ENCODE data around the gene KRTAP12-1.
"Not testable (repeated sequence)": the region's sequence is repeated elsewhere in the genome, so short reads cannot be mapped to it uniquely, and the experiment has no call there.

The KRTAP12-1 gene

DNA sequence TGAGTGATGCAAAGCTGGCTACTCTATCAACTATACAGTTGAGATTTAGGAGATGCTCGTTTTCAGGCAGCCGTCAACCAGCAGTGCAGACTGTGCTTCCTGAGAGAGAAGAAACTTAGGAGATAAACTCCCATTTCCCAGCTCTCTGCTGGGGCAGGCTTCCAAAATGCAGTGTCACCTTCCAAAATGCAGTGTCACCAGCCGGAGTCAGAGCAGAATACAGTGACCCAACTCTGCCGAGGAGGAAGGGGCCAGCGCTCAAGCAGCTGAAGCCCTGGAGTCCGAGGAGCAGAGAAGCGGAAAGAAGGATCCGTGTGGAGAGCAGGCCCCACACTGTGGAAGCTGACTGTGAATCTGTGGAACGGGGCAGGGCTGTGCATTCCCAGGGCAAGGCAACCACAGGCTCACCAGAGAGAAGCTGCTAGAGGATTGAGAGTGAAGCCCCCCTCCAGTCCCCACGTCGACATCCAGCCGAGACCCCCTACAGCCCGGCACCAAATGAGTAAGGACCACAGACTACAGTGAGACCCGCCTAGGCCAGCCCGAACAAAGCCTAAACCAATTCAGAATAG, 703 bp upstream of the KRTAP12-1 start:
- no peak for DNase-seq (ENCODE audit: low read depth)
- H3K4me3 ChIP-seq (ENCODE audit: low read depth, low read length) = no peak overlapping the region

DNA sequence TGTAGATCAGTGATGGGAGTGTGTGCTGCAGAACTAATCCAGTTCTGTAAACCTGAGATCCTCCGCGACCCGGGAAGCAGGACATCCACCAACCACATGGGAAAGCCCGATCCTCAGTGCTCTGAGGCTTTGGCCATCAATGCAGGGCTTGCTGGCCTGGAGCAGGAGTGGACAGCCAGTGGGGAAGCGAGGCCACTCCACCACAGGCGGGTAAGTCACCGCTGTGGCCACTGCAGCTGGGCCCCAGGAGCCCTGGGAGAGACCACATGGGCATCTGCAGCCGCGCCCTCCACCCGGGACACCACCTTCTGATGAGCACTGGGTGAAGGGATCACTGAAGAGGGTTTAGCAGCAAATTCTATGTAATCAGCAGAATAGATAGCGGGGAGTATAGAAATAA, 811 bp downstream of the KRTAP12-1 start:
- no peak overlapping the region for H3K4me3 ChIP-seq (ENCODE audit: low read depth, low read length)
- no peak for DNase-seq (ENCODE audit: low read depth)

DNA sequence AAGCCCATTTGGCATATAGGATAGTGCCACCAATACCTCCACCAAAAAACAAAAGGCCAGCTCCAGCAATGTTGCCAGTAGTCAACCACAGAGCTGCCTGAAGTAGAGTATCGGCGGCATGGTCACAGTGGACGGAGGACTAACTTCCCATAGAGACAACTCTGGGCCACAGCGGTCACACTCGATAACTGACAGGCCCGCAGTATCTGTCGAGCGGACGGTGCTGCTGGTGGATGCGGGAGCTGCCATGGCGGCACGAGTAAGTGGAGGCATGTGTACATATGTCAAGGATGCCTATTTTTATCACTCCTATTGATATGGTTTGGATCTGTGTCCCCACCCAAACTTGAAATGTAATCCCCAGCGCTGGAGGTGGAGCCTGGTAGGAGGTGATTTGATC, 4.1 kb downstream of the KRTAP12-1 start:
- H3K4me3 ChIP-seq (ENCODE audit: low read depth, low read length) = no peak overlapping the region
- no peak for DNase-seq (ENCODE audit: low read depth)

DNA sequence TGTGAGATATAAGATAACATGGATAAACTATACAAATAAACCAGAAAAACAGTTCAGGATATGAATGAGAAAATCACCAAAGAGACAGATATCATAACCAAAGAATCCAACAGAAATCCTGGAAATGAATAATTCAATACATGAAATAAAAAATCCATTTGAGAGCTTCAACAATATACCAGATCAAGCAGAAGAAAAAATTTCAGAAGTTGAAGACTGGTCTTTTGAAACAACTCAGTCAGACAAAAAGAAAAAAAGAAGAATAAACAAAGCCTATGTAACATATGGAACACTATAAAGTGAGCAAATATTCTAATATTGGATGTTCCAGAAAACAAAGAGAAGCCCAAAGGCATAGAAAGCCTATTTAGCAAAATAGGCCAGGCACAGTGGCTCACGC, 10.1 kb downstream of the KRTAP12-1 start:
- DNase-seq (ENCODE audit: low read depth) = no peak
- H3K4me3 ChIP-seq (ENCODE audit: low read depth, low read length) = no peak overlapping the region

DNA sequence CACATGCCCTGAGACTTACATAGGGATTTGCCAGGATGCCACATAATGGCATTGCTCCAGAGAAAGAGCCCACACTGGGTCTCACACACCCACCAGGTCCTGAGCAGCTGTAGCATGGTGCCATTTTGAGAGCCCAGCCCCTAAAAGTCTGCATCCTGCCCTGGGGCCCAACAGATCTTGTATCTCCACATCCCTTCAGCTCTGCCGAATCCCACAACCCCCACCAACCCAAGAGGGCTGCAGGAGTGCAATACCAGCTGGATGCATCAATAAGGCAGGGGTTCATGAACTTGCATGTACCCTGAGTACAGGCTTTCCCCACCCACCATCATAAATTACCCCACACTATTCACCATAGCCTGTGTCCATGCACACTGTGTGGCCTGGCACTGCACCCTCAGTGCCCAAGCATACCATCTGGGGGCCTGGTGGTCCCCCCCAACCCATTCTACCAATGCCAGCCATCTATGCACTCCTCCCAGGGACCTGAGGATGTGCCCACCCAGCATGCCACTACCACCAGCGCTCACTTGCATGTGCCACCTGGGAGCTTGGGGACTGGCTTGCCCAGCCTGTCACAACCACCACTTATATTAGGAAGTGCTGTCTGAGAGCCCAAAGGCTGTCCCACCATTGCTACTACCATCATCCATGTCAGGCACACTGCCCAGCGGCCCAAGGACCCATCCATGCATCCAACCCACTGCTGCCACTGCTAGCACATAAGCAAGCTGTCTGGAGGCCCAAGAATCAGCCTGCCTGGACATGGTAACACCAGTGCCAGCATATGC, 11.1 kb downstream of the KRTAP12-1 start:
- DNase-seq (ENCODE audit: low read depth) = no peak
- H3K4me3 ChIP-seq (ENCODE audit: low read depth, low read length) = no peak overlapping the region

DNA sequence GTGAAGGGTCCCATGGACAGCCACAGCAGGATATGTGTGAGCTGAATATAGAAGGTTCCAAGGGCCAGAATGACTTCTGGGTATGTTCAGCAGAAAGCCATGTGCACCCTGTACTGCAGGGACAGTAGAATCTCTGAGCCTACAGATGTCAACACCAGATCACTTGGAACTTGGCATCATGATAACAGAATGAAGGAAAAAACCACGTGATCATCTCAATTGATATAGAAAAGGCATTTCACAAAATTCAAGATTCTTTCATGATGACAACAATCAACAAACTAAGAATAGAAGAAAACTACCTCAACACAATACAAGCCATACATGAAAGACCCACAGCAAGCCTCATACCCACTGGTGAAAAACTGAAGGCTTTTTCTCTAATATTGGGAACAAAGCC, 14.4 kb downstream of the KRTAP12-1 start:
- no peak for DNase-seq (ENCODE audit: low read depth)
- no peak overlapping the region for H3K4me3 ChIP-seq (ENCODE audit: low read depth, low read length)

DNA sequence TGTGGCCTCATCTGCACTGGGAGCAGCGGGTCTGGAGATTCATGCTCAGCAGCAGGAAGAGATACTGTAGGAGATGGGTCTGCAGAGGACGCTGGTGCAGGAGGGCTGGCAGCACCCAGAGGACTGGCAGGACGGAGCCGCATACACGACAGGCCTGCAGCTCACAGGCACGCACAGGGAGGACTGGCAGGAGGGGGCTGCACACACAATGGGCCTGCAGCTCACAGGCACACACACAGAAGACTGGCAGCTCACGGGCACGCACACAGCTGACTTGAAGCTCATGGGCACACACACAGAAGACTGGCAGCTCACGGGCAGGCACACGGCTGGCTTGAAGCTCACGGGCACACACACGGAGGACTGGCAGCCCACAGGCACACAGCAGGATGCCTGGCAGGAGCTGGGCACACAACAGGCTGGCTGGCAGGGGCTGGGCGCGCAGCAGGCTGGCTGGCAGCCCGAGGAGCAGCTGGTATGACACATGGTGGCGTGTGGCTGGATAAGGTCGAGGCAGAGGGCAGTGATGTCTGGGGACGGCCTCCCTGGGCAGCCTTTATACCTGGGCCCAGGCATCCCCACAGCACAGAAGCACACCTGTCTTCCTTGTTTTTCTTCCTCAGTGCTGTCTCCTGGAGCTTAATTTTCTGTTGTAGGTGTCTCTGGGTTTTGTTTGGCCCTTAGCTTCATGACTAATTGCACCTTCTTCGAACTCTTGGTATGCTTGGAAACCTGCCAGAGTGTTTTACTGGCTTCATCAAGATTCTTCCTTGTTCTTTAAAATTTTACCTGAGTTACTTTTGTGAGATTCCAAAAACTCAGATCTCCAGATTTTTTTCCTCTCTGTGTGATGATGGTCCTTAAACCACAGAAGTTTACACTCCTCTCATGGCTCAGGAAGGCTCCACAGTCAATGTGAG, 15.3 kb downstream of the KRTAP12-1 start, which contains the start of gene KRTAP12-2:
Gene KRTAP12-2 (minus strand): TSS at position 527 of the 920 bp plus-strand sequence. CDS start 41 bp downstream, at position 486.
- no peak for DNase-seq (ENCODE audit: low read depth)

DNA sequence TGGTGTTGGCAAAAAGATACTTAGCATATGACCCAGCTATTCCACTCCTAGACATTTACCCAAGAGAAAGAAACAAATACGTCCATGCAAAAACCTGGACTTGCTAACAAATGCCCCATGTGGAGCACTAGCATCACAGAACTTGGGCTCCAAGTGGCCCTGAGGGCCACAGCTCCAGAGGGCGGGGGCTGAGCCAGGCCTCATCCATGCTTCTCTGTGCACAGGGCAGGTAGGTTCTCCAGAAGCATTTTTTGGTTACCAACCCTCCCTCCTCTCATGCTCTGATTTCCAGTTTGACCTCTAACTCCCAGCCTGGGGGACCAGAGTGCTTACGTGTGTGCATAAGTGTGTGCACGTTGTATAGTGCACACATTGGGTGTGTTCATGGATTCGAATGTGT, 17.3 kb downstream of the KRTAP12-1 start:
- no peak for DNase-seq (ENCODE audit: low read depth)
- no peak overlapping the region for H3K4me3 ChIP-seq (ENCODE audit: low read depth, low read length)

More for the DNA sequence above, 15.3 kb downstream of the KRTAP12-1 start, which contains the start of gene KRTAP12-2:
- H3K4me3 ChIP-seq (ENCODE audit: low read depth, low read length) = no peak within 1 kb of the TSS

DNA sequence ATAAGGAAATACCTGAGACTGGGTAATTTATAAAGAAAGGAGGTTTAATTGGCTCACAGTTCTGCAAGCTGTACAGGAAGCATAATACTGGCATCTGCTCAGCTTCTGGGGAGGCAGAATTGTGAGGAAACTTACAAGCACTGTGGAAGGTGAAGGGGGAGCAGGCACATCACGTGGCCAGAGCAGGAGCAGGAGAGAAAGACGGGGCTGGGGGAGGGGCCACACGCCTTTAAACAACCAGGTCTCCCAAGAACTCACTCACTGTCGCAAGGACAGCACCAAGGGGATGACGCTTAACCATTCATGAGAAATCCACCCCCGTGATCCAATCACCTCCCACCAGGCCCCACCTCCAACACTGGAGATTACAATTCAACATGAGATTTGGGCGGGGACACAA, 20.4 kb downstream of the KRTAP12-1 start:
- not testable (repeated sequence) for H3K4me3 ChIP-seq (ENCODE audit: low read depth, low read length); DNase-seq (ENCODE audit: low read depth)

DNA sequence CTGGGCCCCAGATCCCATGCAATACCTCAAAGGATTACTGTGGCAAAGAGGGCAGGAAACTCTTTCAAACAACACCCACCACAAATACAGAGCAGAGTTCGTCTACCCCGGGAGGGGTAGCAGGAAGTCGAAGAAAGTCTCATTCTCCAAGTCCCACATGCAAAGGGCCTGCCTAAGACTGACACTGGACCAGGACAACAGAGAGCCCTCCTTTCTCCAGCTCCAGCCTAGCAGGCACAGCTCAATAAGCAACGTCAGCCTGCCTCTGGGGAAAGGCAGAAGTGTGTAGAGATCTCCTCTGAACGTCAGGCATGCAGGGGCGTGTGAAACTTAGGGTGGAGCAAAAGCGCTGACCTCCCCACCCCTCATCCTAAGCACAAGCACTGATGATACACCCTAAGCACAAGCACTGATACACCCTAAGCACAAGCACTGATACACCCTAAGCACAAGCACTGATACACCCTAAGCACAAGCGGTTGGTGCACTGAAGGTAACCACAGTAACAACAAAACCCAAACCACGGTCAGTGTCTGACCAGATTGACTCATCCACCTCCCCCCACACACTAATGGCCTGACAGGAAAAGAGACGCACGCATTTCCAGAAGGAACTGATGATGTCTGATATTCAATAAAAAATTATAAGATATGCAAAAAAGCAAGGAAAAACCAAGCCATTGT, 22.9 kb downstream of the KRTAP12-1 start:
- H3K4me3 ChIP-seq (ENCODE audit: low read depth, low read length) = no peak overlapping the region
- no peak for DNase-seq (ENCODE audit: low read depth)

DNA sequence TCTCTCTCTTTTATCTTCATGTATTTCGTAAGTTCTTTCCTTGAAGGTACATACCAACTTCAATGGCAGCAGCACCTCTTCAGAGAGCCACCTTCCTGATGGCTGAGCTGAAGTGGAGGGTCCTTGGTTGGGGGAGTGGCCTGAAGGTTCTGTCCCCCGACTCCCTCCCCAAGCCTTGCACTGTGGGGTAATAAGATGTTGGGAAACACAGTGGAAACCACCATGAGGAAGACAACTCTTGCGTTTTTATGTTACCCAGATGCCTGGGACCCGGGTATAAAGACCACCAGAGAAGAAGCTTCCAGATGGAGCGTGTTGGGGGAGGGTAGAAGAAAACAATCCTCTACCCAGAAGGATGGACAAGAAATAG, 23.4 kb downstream of the KRTAP12-1 start:
- no peak overlapping the region for H3K4me3 ChIP-seq (ENCODE audit: low read depth, low read length)
- no peak for DNase-seq (ENCODE audit: low read depth)

DNA sequence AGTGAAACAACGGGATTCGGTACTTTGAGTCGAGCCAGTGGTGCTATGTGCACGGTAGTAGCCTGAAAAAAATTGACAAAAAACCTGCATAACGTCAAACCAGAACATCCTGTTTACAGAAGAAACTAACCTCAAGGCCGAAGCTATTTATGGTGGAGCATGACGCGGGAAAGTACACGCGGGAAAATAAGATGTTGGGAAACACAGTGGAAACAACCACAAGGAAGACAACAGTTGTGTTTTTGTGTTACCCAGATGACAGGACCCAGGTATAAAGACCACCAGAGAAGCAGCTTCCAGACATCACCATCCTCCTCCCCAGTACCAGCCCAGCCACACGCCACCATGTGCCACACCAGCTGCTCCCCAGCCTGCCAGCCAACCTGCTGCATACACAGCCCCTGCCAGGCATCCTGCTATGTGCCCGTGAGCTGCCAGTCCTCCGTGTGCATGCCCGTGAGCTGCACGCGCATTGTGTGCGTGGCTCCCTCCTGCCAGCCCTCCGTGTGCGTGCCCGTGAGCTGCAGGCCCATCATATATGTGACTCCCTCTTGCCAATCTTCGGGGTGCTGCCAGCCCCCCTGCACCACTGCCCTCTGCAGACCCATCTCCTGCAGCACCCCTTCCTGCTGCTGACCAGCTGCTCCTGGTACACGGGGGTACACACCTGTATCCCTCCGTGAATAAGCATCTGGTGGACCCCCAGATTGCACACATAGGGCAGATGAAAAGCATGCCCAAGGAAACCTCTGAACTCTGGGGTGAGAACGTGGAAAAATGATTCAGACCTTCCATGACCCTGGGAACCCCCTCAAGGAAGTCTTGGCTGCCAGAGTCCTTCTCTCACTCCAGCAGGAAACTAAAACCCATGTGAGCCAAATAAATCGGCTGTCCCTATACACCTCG, 24.1 kb downstream of the KRTAP12-1 start, which contains the start of gene KRTAP12-3:
Gene KRTAP12-3 (plus strand): TSS at position 298 of the 906 bp plus-strand sequence. CDS start 48 bp downstream, at position 346.
- no peak for DNase-seq (ENCODE audit: low read depth)
- no peak within 1 kb of the TSS for H3K4me3 ChIP-seq (ENCODE audit: low read depth, low read length)

DNA sequence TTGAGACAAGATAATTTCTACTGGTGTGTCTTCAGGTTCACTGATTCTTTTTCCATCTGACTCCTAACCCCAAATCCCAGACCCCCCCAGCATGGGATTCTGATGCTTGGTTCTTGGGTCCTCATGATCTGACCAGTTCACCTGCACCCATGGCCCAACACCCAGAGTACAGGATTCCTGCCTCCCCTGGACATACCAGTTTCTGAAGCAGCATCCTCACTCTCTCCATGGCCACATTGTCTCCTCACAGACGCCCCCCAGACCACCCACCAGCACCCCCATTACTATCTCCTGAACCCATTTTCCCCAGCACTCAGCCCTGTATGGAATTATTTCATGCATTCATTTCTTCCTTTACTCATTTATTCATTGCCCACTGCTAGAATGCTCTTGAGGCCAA, 25.1 kb downstream of the KRTAP12-1 start:
- no peak overlapping the region for H3K4me3 ChIP-seq (ENCODE audit: low read depth, low read length)
- no peak for DNase-seq (ENCODE audit: low read depth)

DNA sequence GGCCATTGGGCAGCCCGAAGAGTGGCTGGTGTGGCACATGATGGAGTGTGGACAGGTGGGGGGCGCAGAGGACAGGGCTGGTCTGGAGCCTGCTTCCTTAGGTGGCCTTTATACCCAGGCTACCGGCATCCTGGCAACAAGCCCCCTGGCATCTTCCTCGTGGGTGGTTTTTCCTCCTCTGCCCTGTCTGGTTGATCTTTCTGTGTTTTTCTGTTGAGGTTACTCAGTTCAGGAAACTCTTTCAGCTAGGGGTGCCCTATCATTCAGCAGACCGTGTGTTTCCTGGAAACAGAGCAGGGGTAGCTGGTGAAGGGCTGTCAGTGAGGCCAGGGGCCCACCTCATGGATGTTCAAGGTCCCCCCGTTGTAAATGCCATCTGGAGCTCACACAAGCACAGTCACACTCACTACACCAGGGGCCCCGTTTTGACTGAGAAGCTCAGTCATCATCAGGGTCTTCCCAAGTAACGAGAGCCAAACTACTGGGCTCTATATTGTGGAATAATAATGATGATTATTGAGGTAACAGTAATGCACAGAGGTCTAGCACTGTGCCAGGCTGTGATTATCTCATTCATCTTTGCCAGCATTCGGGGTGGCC, 27.3 kb downstream of the KRTAP12-1 start, which contains the start of gene KRTAP12-4:
Gene KRTAP12-4 (minus strand): TSS at position 84 of the 600 bp plus-strand sequence. CDS start 45 bp downstream, at position 39.
- DNase-seq (ENCODE audit: low read depth) = no peak

DNA sequence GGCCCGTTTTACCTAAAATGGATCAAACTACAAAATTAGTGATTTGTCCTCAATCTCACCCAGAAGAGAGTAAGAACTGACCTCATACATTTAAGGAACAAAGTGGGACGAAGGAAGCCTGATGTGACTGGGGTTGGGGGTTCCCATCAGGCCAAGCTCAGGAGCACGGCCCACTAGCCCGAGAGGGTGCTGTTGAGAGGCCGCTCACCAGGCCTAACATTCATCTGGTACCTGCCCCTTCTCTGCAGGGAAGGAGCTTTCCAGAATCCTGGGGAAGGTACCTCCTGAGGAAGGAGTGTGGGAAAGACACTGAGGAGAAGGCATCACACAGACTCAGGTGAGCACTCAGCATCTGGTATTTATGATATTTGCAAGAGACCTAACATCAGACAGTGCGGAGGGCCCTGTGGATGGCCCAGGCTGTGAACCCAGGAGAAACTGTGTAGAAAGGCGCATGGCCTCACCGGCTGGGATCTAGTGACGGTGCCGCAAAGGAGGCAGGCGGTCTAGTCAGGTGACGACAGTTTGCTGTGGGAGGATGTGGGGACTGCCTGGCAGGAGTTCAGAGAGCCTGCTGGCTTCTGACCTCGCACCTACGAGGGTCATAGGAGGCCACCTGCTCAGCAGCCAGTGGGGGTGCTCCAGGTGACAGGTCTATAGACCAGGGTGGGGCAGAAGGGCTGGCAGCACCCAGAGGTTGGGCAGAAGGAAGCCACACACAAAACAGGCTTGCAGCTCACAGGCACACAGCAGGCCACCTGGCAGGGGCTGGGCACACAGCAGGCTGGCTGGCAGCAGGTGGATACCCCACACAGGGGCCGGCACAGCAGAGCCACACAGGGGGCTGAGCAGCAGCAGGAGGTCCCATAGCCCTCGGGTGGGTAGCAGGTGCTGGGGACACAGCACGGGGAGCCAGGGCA, 28.0 kb downstream of the KRTAP12-1 start:
- no peak overlapping the region for H3K4me3 ChIP-seq (ENCODE audit: low read depth, low read length)
- no peak for DNase-seq (ENCODE audit: low read depth)

More for the DNA sequence above, 27.3 kb downstream of the KRTAP12-1 start, which contains the start of gene KRTAP12-4:
- no peak within 1 kb of the TSS for H3K4me3 ChIP-seq (ENCODE audit: low read depth, low read length)

DNA sequence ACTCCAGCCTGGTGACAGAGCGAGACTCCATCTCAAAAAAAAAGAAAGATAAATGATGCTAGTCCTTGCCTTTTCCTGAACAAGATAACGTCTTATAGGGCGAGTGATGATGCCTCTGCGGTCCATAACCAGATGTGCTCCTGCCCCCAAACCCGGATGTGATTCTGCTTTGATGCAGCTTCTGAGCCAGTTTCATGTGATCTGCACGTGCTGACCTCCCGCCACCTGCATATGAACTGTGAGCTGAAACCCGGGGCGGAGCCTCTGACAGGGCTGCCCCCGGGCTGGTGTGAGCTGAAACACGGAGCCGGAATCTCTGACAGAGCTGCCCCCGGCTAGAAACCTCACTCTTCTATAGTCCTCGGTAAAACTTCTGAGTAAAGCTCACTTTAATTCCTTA, 28.8 kb downstream of the KRTAP12-1 start:
- H3K4me3 ChIP-seq (ENCODE audit: low read depth, low read length) = no peak overlapping the region
- no peak for DNase-seq (ENCODE audit: low read depth)
